Neural crest cell (in vitro differentiated cells): ENCODE data around the gene BORCS5. TPM values are rescaled to one million over a fixed set of nuclear protein-coding genes. Genes with fewer than 3 reads are reported as not detected.
"Not testable (repeated sequence)": the region's sequence is repeated elsewhere in the genome, so short reads cannot be mapped to it uniquely, and the experiment has no call there.

ENCODE experiments used
- DNase-seq: peaks from one replicate; pipeline ENCODE4 v3.0.0; 2021; ENCODE audit warnings: low read depth, mixed read lengths, low spot score
- H3K27ac Mint-ChIP-seq: one replicate; pipeline ENCODE4 v1.8.0; 2021; ENCODE audit warnings: mild to moderate bottlenecking, mixed read lengths; ENCODE audit not compliant: unreplicated experiment
- H3K27me3 Mint-ChIP-seq: 2 replicates; pipeline ENCODE4 v1.8.0; 2021; ENCODE audit warnings: low read depth, mild to moderate bottlenecking, mixed read lengths
- H3K36me3 Mint-ChIP-seq: 2 replicates; pipeline ENCODE4 v1.8.0; 2021; ENCODE audit warnings: low read depth, mild to moderate bottlenecking, mixed read lengths
- H3K4me1 Mint-ChIP-seq: 2 replicates; pipeline ENCODE4 v1.8.0; 2021; ENCODE audit warnings: mixed read lengths
- H3K4me3 Mint-ChIP-seq: one replicate; pipeline ENCODE4 v1.8.0; 2021; ENCODE audit warnings: mild to moderate bottlenecking, mixed read lengths
- H3K9me3 Mint-ChIP-seq: 2 replicates; pipeline ENCODE4 v1.8.0; 2021; ENCODE audit warnings: mixed read lengths
- total RNA-seq: library from RNA; stranded (reverse); gene quantifications from 2 replicates; pipeline ENCODE4 v1.2.1, GENCODE V29; 2021
- TF ChIP-seq, protein P1 (sequence below): fragments of 200-600 bp; sonication (generic); conservative IDR thresholded peaks from 2 replicates; pipeline ENCODE4 v1.5.0; 2021; ENCODE audit warnings: antibody characterized with exemption, mild to moderate bottlenecking

The BORCS5 gene
- total RNA-seq, 1 donor from 2014 or later: 15.0 TPM

- Mint-ChIP-seq H3K4me1 (peaks cover 4% of the 10 kb centered on the region), H3K27me3 (no peaks in the 10 kb centered on the region), H3K27ac (no peak overlapping the region), H3K9me3 (peaks cover 12% of the 10 kb centered on the region), H3K4me3 (no peak overlapping the region), H3K36me3 (peaks cover 47% of the 10 kb centered on the region)
- DNase-seq: no peak
- TF ChIP-seq, protein P1, sequence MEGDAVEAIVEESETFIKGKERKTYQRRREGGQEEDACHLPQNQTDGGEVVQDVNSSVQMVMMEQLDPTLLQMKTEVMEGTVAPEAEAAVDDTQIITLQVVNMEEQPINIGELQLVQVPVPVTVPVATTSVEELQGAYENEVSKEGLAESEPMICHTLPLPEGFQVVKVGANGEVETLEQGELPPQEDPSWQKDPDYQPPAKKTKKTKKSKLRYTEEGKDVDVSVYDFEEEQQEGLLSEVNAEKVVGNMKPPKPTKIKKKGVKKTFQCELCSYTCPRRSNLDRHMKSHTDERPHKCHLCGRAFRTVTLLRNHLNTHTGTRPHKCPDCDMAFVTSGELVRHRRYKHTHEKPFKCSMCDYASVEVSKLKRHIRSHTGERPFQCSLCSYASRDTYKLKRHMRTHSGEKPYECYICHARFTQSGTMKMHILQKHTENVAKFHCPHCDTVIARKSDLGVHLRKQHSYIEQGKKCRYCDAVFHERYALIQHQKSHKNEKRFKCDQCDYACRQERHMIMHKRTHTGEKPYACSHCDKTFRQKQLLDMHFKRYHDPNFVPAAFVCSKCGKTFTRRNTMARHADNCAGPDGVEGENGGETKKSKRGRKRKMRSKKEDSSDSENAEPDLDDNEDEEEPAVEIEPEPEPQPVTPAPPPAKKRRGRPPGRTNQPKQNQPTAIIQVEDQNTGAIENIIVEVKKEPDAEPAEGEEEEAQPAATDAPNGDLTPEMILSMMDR: no peak
Measured at GRCh38 chr12:12470751-12471306, 114.0 kb downstream of the BORCS5 start.

DNA sequence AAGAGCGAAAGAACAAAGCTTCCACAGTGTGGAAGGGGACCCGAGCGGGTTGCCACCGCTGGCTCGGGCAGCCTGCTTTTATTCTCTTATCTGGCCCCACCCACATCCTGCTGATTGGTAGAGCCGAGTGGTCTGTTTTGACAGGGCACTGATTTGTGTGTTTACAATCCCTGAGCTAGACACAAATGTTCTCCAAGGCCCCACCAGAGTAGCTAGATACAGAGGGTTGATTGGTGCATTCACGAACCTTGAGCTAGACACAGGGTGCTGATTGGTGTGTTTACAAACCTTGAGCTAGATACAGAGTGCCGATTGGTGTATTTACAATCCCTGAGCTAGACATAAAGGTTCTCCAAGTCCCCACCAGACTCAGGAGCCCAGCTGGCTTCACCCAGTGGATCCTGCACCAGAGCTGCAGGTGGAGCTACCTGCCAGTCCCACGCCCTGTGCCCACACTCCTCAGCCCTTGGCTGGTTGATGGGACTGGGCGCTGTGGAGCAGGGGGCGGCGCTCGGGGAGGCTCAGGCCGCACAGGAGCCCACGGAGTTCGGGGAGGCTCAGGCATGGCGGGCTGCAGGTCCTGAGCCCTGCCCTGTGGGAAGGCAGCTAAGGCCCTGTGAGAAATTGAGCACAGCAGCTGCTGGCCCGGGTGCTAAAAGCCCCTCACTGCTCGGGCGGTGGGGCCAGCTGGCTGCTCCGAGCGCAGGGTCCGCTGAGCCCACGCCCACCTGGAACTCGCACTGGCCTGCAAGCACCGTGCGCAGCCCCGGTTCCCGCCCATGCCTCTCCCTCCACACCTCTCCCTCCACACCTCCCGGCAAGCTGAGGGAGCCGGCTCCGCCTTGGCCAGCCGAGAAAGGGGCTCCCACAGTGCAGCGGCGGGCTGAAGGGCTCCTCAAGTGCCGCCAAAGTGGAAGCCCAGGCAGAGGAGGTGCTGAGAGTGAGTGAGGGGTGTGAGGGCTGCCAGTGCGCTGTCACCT, 115.4 kb downstream of the BORCS5 start:
- Mint-ChIP-seq H3K9me3 (peaks cover 12% of the 10 kb centered on the region), H3K27ac (peak overlapping the region; percentile 93), H3K36me3 (peaks cover 47% of the 10 kb centered on the region)
- not testable (repeated sequence) for H3K4me3 Mint-ChIP-seq, H3K4me1 Mint-ChIP-seq, DNase-seq, H3K27me3 Mint-ChIP-seq

GRCh38 chr12:12473223-12473622, 116.3 kb downstream of the BORCS5 start:
- Mint-ChIP-seq H3K9me3 (peaks cover 12% of the 10 kb centered on the region), H3K27ac (no peak overlapping the region)
- TF ChIP-seq, protein P1: no peak

GRCh38 chr12:12474471-12474928, 117.6 kb downstream of the BORCS5 start:
- DNase-seq: no peak
- Mint-ChIP-seq H3K27ac (peak overlapping the region; percentile 31), H3K36me3 (peaks cover 48% of the 10 kb centered on the region), H3K9me3 (peaks cover 9% of the 10 kb centered on the region), H3K4me3 (no peak overlapping the region), H3K27me3 (no peaks in the 10 kb centered on the region), H3K4me1 (peaks cover 4% of the 10 kb centered on the region)
- TF ChIP-seq, protein P1: no peak

More at GRCh38 chr12:12473223-12473622, 116.3 kb downstream of the BORCS5 start:
- Mint-ChIP-seq H3K36me3 (peaks cover 44% of the 10 kb centered on the region), H3K4me3 (no peak overlapping the region), H3K4me1 (peaks cover 4% of the 10 kb centered on the region), H3K27me3 (no peaks in the 10 kb centered on the region)
- no peak for DNase-seq

- H3K9me3 Mint-ChIP-seq: peaks cover 6% of the 10 kb centered on the region
- no peak overlapping the region for H3K27ac Mint-ChIP-seq
- H3K36me3 Mint-ChIP-seq: peaks cover 43% of the 10 kb centered on the region
- H3K4me3 Mint-ChIP-seq: no peak overlapping the region
- no peaks in the 10 kb centered on the region for H3K27me3 Mint-ChIP-seq
- DNase-seq: no peak
- H3K4me1 Mint-ChIP-seq: peaks cover 4% of the 10 kb centered on the region
- TF ChIP-seq, protein P1: no peak
Measured at GRCh38 chr12:12474931-12475795, 118.3 kb downstream of the BORCS5 start.
